NCI-H2171 treated with DMSO at 0.1 percent for 48 hours (cell line): ENCODE results near the gene PDE6C.
"Not testable (repeated sequence)": the region's sequence is repeated elsewhere in the genome, so short reads cannot be mapped to it uniquely, and the experiment has no call there.

Source experiments
- DNase-seq: peaks from one replicate; lab custom pipeline; 2025; lab: John Stamatoyannopoulos, UW

PDE6C gene

DNA sequence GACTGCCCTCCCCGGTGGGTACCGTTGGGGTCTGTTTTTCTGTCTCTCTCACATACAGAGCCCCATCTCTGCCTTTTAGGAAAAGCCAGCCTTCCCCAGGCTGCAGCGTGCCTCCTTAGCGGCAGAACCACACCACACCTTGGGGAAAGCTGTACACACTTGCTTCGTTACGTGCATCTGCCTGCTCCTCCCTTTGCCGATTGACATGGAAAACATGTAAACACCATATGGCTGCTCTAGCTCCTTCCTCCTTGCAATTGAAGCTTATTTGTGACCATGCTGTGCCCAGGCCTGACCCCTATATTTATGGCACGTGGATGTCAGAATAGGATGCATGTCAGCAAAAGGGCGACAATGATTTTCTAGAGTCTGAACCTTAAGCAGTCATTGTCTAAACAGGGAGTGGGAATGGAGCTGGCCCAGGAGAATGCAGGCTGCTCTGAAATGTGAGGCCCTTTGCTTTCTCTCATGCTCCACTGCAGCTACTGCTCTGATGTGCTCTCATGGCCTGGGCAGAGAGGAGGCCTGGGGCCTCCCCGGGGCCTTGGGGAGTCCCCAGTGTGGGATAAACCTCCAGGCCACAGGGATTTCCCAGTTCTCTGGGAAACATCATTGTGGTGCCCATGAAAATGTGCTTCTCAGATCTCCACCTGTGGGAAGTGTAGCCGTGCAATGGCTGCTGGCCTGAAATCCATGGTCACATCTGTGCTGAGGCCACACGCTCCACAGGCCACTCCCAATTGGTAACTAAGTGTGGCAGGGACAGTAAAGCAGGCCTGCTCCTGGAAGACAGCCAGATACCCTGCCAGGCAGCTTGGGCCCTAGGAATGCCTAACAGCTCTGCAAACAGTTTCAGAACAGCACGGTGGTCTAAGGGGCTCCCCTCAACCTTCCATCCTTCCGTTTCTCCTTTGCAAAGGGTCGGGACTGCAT lies 18.6 kb downstream of the PDE6C start:
- DNase-seq = peak; percentile 91

DNA sequence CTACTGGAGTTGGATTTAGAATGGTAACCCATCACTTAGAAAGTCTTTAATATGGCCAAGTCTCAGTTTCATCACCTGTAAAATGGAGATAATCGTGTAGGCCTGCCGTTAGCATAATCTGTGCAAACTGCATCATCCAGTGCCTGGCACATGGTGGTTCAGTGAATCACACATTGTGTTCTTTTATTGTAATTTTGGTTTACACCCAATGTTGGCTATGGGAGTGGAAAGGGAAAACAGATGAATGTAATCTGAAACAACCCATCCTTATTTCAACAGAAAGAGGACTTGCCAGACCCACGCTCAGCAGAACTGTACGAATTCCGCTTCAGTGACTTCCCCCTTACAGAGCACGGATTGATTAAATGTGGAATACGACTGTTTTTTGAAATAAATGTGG lies 27.5 kb downstream of the PDE6C start:
- DNase-seq = no peak

DNA sequence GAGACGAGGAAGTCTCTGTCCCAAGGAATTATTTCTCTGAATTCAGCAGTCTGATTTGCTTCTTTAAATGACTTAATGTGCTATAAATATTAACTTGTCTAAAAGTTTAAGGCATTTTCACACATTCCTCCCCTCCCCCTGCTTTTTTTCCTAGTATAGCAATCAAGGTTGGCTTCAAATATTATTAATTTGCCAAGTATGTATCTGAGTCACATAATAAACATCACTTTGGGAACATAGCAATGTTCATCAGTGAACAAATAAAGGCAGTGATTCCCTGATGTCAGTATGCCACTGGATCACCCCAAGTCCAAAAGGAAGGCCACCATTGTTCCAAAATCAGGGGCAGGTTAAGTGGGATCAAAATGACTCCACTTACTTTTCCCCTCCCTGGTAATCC lies 40.5 kb downstream of the PDE6C start:
- DNase-seq = no peak

DNA sequence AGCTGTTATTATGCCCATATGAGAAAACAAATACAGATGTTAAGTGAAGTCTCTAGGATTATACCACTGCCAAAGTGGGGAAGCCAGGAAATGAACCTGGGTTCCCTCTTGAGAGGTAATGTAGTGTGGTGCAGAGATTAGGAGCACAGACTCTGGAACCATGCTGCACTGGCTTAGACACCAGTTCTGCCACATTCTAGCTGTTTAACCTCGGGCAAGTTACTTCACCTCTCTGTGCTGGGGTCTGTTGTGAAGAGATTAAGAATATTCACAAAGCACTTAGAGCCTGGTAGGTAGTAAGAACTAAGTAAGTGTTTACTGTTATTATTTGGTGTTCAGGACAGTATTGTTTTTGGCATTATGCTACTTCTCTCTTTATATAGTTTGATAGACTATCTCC lies 41.9 kb downstream of the PDE6C start:
- DNase-seq = no peak

DNA sequence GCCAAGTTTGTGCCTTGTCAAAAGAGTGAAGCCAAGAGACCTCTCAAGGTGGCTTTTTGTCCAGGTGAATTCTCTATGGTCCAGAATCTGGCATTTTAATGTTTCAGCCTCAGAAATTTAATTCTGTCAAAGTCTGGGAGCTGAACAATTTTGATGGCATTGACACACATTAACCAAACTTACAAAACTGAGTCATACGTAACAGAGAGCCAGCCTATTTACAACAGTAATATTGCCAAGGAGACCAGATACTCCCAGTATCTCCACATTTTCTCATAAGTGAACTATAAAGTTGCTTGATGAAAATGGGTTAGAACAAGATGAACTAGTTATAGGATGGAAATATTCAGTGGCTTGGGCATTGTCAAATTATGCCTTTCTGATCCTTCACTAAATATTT lies 43.8 kb downstream of the PDE6C start:
- no peak for DNase-seq

DNA sequence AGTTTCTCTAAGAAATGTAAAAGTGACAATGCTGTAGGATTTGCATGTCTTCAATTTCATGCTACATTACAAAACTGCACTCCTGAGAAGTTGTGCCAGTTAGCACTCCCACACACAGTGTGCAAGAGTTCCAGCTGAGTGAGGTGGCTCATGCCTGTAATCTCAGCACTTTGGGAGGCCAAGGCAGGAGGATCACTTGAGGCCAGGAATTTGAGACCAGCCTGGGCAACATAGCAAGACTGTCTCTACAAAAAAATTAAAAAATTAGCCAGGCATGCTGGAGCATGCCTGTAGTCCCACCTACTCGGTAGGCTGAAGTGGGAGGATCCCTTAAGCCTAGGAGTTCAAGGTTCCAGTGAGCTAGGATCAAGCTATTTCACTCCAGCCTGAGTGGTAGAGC lies 45.4 kb downstream of the PDE6C start:
- no peak for DNase-seq

DNA sequence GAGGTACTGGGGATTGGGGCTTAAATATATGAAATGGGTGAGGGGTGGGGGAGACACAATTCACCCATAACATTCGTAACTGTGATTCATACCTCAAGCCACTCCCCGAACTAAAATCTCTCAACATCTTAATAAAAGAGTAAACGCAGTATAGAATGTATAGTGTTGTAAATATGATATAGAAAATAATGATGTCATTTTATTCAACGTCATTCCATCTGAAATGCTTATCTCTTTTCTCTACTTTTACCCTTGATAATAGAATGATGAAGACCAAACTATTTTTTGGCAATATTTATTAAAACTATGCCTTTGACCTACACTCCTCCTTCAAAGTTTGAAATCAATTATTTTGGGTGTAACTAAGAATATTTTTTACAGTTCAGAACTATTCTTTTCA lies 53.7 kb downstream of the PDE6C start:
- no peak for DNase-seq

DNA sequence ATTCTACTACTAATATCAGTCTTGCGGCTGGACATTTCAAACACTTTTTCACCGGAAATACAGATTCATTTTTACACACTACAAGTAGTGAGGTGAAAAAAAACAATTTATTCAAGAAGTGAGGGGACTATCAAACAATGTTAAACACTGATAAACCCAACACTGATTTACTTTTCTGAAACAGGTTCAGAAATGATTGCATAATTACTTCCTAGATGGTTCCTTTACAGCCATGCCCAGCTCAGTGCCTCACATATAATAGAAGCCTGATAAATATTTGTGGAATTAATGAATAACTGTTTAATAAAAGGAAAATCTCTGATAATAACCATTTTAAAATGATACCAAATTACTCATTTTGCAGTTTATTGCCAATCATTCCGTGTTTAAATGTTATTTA lies 55.5 kb downstream of the PDE6C start:
- no peak for DNase-seq

DNA sequence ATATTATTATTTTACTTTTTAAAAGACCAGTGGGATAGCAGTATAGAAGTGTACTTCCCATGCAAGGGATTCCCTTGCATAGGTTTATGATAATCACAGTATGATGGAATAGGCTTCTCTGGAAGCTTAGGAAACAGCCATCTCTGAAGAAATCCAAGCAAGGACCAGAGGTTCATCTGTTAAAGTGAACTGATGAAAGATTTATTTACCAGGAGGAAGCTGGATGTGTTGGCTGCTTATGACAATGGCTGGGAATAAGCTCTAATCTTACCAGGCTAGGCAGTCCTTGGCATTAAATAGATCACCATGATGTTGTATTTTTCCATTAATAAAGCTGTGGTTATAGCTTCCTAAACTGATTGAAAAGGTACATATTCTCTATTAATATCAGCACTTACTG lies 58.0 kb downstream of the PDE6C start:
- no peak for DNase-seq

DNA sequence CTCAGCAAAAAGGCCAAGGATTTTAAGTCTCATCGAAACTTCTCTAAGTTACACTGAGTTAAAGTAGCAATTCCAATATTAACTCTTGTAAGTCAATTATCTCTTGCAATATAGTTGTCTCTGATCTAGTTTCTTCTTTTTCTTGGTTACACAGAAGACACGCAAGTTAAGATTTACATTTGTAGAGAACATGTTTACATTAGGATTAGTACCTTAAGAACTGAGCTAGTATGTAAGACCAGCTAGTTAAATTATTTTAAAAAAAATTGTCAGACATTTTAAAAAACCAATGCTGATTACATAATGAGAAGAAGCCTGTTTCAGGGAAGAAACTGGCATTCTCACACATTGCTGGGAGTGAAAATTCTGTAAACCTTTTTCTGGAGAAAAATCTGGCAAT lies 58.7 kb downstream of the PDE6C start:
- DNase-seq = no peak

DNA sequence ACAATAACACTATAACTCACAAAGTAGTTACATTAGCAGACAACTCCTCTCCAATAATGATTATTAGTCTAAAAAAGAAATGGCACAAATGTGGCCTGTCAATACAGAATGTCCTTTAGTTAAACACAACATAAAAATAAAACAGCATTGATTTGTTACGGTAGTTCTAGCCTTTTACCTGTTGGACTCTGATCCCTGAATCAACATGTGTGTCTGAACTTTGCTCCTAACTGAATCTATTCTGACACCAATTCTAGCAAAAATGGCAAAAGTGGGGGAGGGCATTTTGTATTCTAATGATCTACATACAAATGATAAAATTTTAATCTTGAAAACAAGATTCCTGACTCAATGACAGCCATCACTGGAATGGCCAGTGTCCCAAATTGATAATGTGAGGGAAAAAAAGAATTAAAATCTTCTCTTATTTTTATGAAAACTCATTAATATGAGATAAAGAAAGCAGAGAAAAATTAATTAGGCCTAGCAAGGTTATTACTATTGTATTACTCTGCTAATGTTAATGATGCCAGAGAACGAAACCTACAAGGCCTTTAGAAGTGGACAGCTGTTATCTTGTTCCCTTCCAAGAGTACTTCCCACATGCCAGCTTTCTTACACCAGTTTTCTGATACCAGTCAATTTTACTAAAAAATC lies 59.8 kb downstream of the PDE6C start:
- no peak for DNase-seq

DNA sequence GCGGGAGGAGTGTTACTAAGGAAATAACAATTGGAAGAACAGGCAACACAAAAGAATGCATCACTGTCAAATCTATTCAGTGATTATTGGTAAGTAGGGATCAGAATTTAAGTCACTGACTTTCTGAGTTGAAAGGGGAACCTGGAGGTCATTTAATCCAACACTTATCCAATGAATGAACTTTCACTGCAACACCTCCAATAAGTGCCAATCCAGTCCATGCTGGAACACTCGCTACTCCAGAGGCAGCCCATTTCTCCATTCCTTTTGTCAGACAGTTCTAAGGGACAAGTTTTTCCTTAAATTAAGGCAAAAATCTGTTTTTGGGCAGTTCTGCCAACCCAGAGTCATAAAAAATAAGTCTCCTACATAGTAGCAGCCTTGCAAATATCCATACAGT lies 60.6 kb downstream of the PDE6C start:
- no peak for DNase-seq

DNA sequence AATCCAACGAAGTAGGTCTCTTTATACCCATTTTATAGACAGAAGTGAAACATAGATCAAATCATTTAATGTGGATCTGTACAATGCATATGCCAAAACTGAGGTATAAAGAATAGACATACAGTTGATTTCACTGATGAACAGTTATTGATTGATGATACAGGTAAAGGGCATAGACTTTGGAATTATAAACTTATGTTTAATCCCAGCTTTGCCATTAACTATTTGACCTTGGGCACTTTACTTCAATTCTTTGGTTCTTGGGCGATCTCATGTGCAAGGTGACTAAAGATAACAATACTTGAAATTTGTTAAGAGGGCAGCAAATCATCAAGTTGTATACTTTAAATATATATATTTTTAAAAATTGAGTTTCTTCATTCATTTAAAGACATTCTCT lies 61.5 kb downstream of the PDE6C start:
- DNase-seq = no peak

DNA sequence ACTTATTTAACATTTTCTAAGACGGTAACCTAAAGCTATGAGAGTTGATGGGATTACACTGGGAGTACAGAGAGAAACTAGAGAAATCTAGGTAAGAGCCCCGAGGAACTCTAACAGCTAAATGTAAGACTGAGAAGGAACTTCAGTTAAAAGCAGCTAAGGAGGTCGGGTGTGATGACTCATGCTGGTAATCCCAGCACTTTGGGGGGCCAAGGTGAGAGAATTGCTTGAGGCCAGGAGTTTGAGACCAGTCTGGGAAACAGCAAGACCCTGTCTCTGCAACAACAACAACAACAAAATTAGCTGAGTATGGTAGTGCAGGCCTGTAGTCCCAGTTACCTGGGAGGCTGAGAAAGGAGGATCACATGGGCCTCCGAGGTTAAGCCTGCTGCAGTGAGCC lies 66.0 kb downstream of the PDE6C start:
- no peak for DNase-seq

DNA sequence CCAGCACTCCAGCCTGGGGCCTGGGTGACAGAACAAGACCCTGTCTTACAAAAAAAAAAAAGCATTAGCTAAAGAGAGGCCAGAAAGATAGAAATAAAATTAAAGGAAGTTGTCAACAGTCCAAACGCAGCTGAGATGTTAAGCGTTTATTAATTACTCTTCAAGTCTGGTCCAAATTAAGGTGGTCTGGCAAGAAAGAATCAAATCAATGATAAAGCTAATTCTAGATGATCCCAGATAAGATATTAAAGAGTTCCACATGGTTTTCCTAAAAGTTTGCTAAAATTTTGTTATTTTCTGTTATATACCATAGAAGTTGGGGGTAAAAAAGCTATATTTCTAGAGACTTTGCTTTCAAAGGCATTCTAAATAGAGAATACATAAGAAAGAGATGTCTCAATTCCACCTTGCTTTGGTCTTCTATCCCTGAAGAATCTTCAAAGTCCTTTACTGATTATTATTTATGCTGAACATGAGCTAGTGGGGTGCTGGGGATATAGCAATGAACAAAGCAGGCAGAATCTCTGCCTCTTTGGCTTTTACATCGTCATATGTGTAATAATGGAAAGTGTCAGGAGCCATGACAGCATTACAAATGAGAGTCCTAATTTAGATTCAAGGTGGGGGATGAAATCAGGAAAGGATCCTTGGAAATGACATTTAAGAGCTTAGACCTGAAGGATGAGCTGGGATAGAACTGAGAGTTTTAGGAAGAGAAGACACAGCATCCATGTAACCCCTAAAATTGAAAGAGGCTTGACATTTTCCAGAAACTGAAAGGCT lies 66.7 kb downstream of the PDE6C start:
- DNase-seq = no peak

DNA sequence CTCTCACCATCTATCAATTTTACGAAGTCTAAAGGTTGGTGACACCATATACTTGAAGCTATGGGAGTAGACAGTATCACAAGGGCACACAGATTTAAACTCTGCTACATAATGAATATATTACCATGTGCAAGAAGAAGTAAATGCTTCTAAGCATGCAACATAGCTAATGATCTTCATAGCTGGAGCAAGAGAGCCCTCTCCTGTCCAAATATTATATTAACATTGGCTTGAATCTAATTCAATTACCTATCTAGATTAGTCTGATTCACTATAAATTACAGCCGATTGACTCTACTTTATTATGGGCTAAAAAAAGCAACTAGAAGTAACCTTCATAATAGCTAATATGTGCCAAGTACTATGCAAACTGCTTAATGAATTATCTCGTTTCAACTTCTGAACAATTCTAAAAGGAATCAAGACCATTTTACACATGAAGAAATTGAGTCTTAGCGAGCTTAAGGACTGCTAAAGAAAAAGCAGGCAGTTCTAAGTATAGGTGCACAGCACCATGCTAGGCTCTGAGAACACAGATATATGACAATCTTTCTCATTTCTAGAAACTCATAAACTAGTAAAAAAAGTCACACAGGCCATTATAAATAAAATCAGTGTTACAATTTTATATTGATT lies 68.2 kb downstream of the PDE6C start:
- peak; percentile 55 for DNase-seq

DNA sequence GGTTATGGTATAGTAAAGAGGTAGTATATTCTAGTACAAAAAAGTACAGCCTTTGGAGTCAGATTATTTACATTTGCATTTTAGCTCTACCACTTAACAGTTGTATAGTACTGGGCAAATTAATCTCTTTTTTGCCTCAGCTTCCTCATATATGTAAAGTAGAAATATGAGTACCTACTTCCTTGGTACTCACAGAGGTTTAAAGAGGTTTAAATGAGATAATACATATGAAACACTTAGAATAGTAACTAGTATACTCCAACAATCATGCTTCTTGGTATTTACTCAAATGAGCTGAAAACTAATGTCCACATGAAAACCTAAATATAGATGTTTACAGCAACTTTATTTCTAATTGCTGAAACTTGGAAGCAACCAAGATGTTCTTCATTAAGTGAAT lies 75.4 kb downstream of the PDE6C start:
- DNase-seq = no peak

DNA sequence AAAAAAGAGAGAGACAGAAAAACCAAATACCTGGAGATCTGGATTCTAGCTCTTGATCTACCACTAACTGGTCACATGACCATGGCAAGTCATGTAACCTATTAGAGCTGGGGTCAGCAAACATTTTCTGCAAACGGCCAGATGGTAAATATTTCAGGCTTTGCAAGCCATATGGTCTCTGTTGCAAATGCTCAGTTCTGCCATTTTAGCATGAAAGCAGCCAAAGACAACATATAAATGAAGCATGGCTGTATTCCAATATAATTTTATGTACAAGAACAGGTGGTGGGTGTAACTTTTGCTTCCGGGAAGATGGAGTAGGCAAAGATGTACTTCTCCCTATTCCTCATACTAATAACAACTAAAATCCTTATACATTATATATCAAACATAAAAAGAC lies 83.4 kb downstream of the PDE6C start:
- DNase-seq = peak; percentile 90

DNA sequence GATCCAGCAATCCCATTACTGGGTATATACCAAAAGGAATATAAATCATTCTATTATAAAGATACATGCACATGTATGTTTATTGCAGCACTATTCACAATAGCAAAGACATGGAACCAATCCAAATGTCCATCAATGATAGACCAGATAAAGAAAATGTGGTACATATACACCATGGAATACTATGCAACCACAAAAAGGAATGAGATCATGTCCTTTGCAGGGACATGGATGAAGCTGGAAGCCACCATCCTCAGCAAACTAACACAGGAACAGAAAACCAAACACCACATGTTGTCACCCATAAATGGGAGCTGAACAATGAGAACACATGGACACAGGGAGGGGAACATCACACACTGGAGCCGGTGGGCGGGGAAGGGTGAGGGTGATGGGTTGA lies 84.2 kb downstream of the PDE6C start:
- not testable (repeated sequence) for DNase-seq

DNA sequence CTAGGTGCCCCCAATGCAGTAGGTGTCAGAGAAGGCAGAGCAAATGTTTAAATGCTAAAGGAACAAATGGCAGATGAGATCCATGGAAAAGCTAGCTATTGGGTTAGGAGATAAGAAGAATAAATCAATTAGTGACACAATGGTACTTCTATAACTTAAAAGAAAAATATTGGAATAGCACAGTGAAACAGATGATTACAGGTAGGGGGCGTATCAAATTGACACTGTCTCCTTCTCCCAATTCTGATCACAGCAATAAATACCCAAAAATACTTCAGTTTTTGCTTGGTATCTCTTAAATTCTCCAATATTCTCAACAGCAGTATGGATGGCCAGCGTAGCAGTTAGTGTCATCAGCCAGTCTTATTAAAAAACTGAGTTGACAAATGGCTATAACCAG lies 84.9 kb downstream of the PDE6C start:
- DNase-seq = no peak

DNA sequence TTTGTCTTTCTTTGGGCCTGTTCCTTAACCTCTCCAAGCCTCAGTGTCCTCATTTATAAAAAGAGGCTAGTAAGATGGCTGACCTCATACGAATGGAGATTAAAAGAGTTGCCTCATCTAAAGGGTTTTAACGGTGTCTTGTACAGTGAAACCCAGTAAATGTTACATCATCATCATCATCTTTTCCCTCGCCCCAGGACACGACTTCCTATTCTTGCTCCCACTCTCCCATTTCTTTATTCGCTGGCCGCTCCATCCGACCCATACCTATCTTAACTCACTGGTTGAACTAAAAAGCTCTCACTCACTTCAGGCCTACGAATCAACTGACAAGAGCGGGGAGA lies 89.5 kb downstream of the PDE6C start:
- peak; percentile 59 for DNase-seq

DNA sequence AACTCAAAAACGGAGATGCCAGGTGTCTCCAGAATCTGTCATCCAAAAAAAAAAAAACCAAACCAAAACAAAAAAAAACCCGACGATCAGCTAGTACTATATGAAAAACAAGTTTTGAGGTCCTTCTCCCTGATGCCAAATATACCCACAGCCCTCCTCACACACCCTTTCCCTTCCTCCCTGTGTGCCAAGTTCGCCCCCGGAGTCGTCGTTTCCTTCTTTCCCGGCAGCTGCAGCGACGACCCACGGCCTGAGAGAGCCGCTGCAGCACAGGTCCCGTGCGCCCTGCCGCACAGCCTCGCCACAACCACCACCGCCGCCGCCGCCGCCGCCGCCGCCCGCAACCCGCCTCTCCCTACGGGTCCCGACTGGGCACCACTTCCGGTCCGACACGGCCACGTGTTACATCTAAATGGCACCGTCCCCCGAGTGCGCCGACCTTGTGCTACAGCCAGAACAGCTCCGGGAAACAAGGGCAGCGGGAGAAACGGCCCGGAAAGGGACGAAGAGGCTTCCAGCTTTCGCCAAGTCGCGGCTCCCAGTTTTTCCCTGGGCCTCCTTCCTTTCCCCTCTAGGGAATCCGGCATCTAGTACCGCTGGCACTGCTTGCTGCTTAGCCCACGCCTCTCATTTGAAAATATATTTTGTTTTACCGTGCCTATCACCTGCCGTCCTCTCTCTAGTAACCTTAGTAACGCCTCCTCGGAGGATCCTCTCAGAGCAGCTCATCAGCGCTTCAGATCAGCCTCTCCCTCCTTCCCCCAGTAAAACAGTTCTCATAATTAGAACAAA lies 90.1 kb downstream of the PDE6C start, which contains the start of gene FRA10AC1:
Gene FRA10AC1, minus strand, starts transcription at position 383 of the 792 bp plus-strand sequence. CDS start 2,486 bp downstream, outside the sequence.
- peak; percentile 85 for DNase-seq
